H9 (cell line): ENCODE results near the gene PRSS8. TPM values are rescaled to one million over a fixed set of nuclear protein-coding genes. Genes with fewer than 3 reads are reported as not detected.

Source experiments
- DNase-seq: peaks from one replicate; pipeline ENCODE4 v3.0.0-alpha.2; 2017
- H2AFZ ChIP-seq: one replicate; pipeline ENCODE4 v1.6.1; 2013; ENCODE audit warnings: mild to moderate bottlenecking, low read length, control low read depth, moderate library complexity
- H2AK5ac ChIP-seq: 2 replicates; pipeline ENCODE4 v1.6.1; 2013; ENCODE audit warnings: low read length, control low read depth, mixed read lengths; ENCODE audit not compliant: insufficient read length
- H2BK120ac ChIP-seq: one replicate; pipeline ENCODE4 v1.6.1; 2013; ENCODE audit warnings: low read depth, mild to moderate bottlenecking, low read length, control low read depth, inconsistent platforms; ENCODE audit not compliant: poor library complexity, severe bottlenecking
- H2BK12ac ChIP-seq: 2 replicates; pipeline ENCODE4 v1.6.1; 2013; ENCODE audit warnings: low read length, control low read depth, mixed read lengths, low read depth; ENCODE audit not compliant: insufficient read length
- H2BK15ac ChIP-seq: 2 replicates; pipeline ENCODE4 v1.6.1; 2013; ENCODE audit warnings: low read depth, low read length, control low read depth
- H2BK20ac ChIP-seq: one replicate; pipeline ENCODE4 v1.6.1; 2013; ENCODE audit warnings: low read depth, mild to moderate bottlenecking, low read length, control low read depth, inconsistent platforms; ENCODE audit not compliant: poor library complexity, severe bottlenecking
- H2BK5ac ChIP-seq: 2 replicates; pipeline ENCODE4 v1.6.1; 2013; ENCODE audit warnings: low read length, control low read depth, mixed read lengths; ENCODE audit not compliant: insufficient read length
- H3K14ac ChIP-seq: 2 replicates; pipeline ENCODE4 v1.6.1; 2013; ENCODE audit warnings: low read length, control low read depth; ENCODE audit not compliant: insufficient read depth
- H3K18ac ChIP-seq: 2 replicates; pipeline ENCODE4 v1.6.1; 2013; ENCODE audit warnings: low read depth, mild to moderate bottlenecking, mixed read lengths, low read length, control low read depth; ENCODE audit not compliant: insufficient read length
- H3K23ac ChIP-seq: 2 replicates; pipeline ENCODE4 v1.6.1; 2013; ENCODE audit warnings: low read length, control low read depth, mixed read lengths, low read depth; ENCODE audit not compliant: insufficient read length
- H3K23me2 ChIP-seq: 2 replicates; pipeline ENCODE4 v1.6.1; 2013; ENCODE audit warnings: low read depth, mild to moderate bottlenecking, mixed read lengths, low read length, control low read depth; ENCODE audit not compliant: insufficient read length, poor library complexity, severe bottlenecking
- H3K27ac ChIP-seq: 2 replicates; pipeline ENCODE4 v1.5.1; 2013; ENCODE audit warnings: low read length, control low read depth, mixed read lengths, low read depth; ENCODE audit not compliant: insufficient read length
- H3K27me3 ChIP-seq: 2 replicates; pipeline ENCODE4 v1.6.1; 2013; ENCODE audit warnings: low read length, control low read depth, inconsistent platforms; ENCODE audit not compliant: insufficient read depth
- H3K4ac ChIP-seq: 2 replicates; pipeline ENCODE4 v1.6.1; 2013; ENCODE audit warnings: low read depth, mild to moderate bottlenecking, control low read depth, inconsistent platforms, low read length, moderate library complexity
- H3K4me1 ChIP-seq: 2 replicates; pipeline ENCODE4 v1.6.1; 2013; ENCODE audit warnings: low read length, control low read depth, inconsistent platforms; ENCODE audit not compliant: insufficient read depth
- H3K4me2 ChIP-seq: 2 replicates; pipeline ENCODE4 v1.6.1; 2013; ENCODE audit warnings: low read length, control low read depth, mixed read lengths; ENCODE audit not compliant: insufficient read length, insufficient read depth
- H3K56ac ChIP-seq: 2 replicates; pipeline ENCODE4 v1.6.1; 2013; ENCODE audit warnings: low read depth, mild to moderate bottlenecking, mixed read lengths, low read length, control low read depth; ENCODE audit not compliant: insufficient read length
- H3K79me1 ChIP-seq: 2 replicates; pipeline ENCODE4 v1.6.1; 2013; ENCODE audit warnings: low read depth, mild to moderate bottlenecking, moderate library complexity, low read length, control low read depth, inconsistent platforms; ENCODE audit not compliant: insufficient read depth, poor library complexity, severe bottlenecking
- H3K79me2 ChIP-seq: 2 replicates; pipeline ENCODE4 v1.6.1; 2013; ENCODE audit warnings: low read length, control low read depth, inconsistent platforms; ENCODE audit not compliant: insufficient read depth
- H3K9ac ChIP-seq: 2 replicates; pipeline ENCODE4 v1.6.1; 2013; ENCODE audit warnings: low read length, control low read depth, mixed read lengths; ENCODE audit not compliant: insufficient read length; ENCODE audit errors: extremely low read depth
- H3K9me3 ChIP-seq: one replicate; pipeline ENCODE4 v1.6.1; 2013; ENCODE audit warnings: low read depth, low read length, inconsistent platforms; ENCODE audit not compliant: control insufficient read depth
- H3T11ph ChIP-seq: one replicate; pipeline ENCODE4 v1.6.1; 2013; ENCODE audit warnings: mild to moderate bottlenecking, low read length, control low read depth, inconsistent platforms
- H4K20me1 ChIP-seq: one replicate; pipeline ENCODE4 v1.6.1; 2013; ENCODE audit not compliant: control insufficient read depth, insufficient read length, insufficient read depth
- H4K5ac ChIP-seq: 2 replicates; pipeline ENCODE4 v1.6.1; 2013; ENCODE audit warnings: low read depth, mild to moderate bottlenecking, mixed read lengths, low read length, control low read depth; ENCODE audit not compliant: insufficient read length
- H4K8ac ChIP-seq: replicated peaks from 2 replicates; pipeline ENCODE4 v1.6.1; 2013; ENCODE audit warnings: low read length, control low read depth, mixed read lengths, low read depth; ENCODE audit not compliant: insufficient read length
- H4K91ac ChIP-seq: 2 replicates; pipeline ENCODE4 v1.6.1; 2013; ENCODE audit warnings: low read depth, mild to moderate bottlenecking, moderate library complexity, mixed read lengths, low read length, control low read depth; ENCODE audit not compliant: insufficient read length
- H3K27ac Mint-ChIP-seq, 3 experiments: 2 replicates in 2 of 3; 3 replicates in 1 of 3; pipeline ENCODE4 v1.8.0; 2020 to 2021; ENCODE audit warnings: mixed read lengths in 3 of 3, mild to moderate bottlenecking in 1 of 3, moderate library complexity in 1 of 3
- H3K27me3 Mint-ChIP-seq: 2 replicates; pipeline ENCODE4 v1.8.0; 2021; ENCODE audit warnings: low read depth, mild to moderate bottlenecking, moderate library complexity, mixed read lengths
- H3K36me3 Mint-ChIP-seq, 3 experiments: 2 replicates in 2 of 3; 3 replicates in 1 of 3; pipeline ENCODE4 v1.8.0; 2020 to 2021; ENCODE audit warnings: low read depth in 3 of 3, mixed read lengths in 3 of 3; ENCODE audit not compliant: insufficient read depth in 1 of 3
- H3K4me1 Mint-ChIP-seq, 2 experiments: 2 replicates each; pipeline ENCODE4 v1.8.0; 2020; ENCODE audit warnings: mixed read lengths in 2 of 2
- H3K4me3 Mint-ChIP-seq, 2 experiments: 2 replicates in 1 of 2; 3 replicates in 1 of 2; pipeline ENCODE4 v1.8.0; 2020 to 2021; ENCODE audit warnings: mild to moderate bottlenecking in 2 of 2, mixed read lengths in 2 of 2, moderate library complexity in 1 of 2
- H3K9me3 Mint-ChIP-seq, 2 experiments: 2 replicates in 1 of 2; 3 replicates in 1 of 2; pipeline ENCODE4 v1.8.0; 2020; ENCODE audit warnings: mild to moderate bottlenecking in 2 of 2, mixed read lengths in 2 of 2, moderate library complexity in 1 of 2
- CTCF ChIP-seq: fragments of 200-600 bp; sonication (generic); conservative IDR thresholded peaks from 3 replicates; pipeline ENCODE4 v1.8.0; 2021; ENCODE audit warnings: antibody characterized with exemption, mild to moderate bottlenecking
- WGBS: extraction: QIAGEN DNeasy Blood & Tissue Kit; methylation state at CpG from one replicate; pipeline ENCODE4 v1.1.7; 2013; ENCODE audit warnings: missing lambda C conversion rate, low lambda C conversion rate, mixed read lengths; ENCODE audit not compliant: insufficient read length; ENCODE audit errors: extremely low coverage; 5-methylcytosine and 5-hydroxymethylcytosine counted together
- total RNA-seq: library from RNA; stranded (reverse); gene quantifications from 2 replicates; pipeline ENCODE4 v1.2.1, GENCODE V29; 2021

PRSS8 gene
- total RNA-seq, 1 experiment from 2014 or later, result 64.0 TPM

- H3K4me1 ChIP-seq, result no peaks in the 10 kb centered on the region; the same call in 1 of the 2 replicates
- peaks cover 9% of the 10 kb centered on the region for H3K23me2 ChIP-seq
- H2BK12ac ChIP-seq, result no peak overlapping the region
- peaks cover 76 to 80% (median 79%) of the 10 kb centered on the region in 3 experiments for H3K36me3 Mint-ChIP-seq
- H4K5ac ChIP-seq, result no peak overlapping the region
- no peak overlapping the region for H2BK5ac ChIP-seq
- H2AFZ ChIP-seq, result no peak overlapping the region
- TF ChIP-seq CTCF, result no peak
- H3K79me2 ChIP-seq, result peaks cover 42% of the 10 kb centered on the region
- H3K23ac ChIP-seq, result no peak overlapping the region
- no peaks in the 10 kb centered on the region for H3K27me3 ChIP-seq
- no peak for DNase-seq
- no peak overlapping the region for H2BK20ac ChIP-seq
- H3K9me3 ChIP-seq, result no peaks in the 10 kb centered on the region
- H3K14ac ChIP-seq, result no peak overlapping the region
- H3K79me1 ChIP-seq, result peaks cover 19% of the 10 kb centered on the region
- no peak overlapping the region for H4K8ac ChIP-seq
- peak overlapping the region in 2 of 3 experiments; percentile 89 to 90; a peak in 5 of 7 replicates for H3K27ac Mint-ChIP-seq
- no peak overlapping the region for H3K56ac ChIP-seq
- no peak overlapping the region for H2BK15ac ChIP-seq
- no peak overlapping the region for H3T11ph ChIP-seq
- H2AK5ac ChIP-seq, result no peak overlapping the region
- H3K9ac ChIP-seq, result no peak overlapping the region
- no peak overlapping the region for H2BK120ac ChIP-seq
- no peak overlapping the region for H3K27ac ChIP-seq
- no peak overlapping the region for H3K4me2 ChIP-seq
- peaks cover 4% of the 10 kb centered on the region for H3K27me3 Mint-ChIP-seq
- no peak overlapping the region for H3K4ac ChIP-seq
- peak overlapping the region; percentile 97 to 99 for H3K4me3 Mint-ChIP-seq
- no CpG with 5 or more reads among the region's 10 CpGs for WGBS
- H3K18ac ChIP-seq, result no peak overlapping the region
- H3K4me1 Mint-ChIP-seq, result peaks cover 28 to 39% of the 10 kb centered on the region in 2 experiments
- no peaks in the 10 kb centered on the region; a peak in 2 of 5 replicates for H3K9me3 Mint-ChIP-seq
- no peak overlapping the region for H4K91ac ChIP-seq
- H4K20me1 ChIP-seq, result no peaks in the 10 kb centered on the region
Measured at GRCh38 chr16:31183432-31184428, 48.2 kb upstream of the PRSS8 start.
